ENCODE measurements around the gene ATP2B2. TPM values are rescaled to one million over a fixed set of nuclear protein-coding genes. Genes with fewer than 3 reads are reported as not detected.

The ATP2B2 gene
- total RNA-seq, 1 donor from 2014 or later = 0.06 TPM

DNA sequence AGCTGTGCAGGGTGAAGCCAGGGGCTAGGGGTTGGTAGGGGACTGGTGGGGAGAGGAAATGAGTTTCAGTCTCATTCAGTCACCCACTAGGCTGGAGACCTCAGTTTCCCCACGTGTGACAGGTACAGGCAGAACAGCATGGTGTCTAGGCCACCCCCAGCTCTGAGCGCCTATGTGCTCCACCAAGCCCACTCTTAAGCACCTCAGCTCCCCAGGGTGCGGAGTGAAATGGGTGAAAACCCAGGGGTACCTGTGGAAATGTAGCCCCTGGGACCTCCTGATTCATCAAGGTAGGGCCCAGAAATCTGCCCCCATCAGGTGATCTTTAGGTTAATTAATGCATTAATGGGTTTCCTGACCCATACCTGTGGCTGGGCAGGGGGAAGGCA, 3.7 kb downstream of the ATP2B2 start:
- intact Hi-C loops (cut with DNase I) = no loop called here
- no peak overlapping the region for H3K4me3 ChIP-seq
- H3K9me3 ChIP-seq = no peaks in the 10 kb centered on the region
- no peak for DNase-seq
- no peak overlapping the region for H3K27ac ChIP-seq
- no peaks in the 10 kb centered on the region for H3K4me1 ChIP-seq
- no peaks in the 10 kb centered on the region for H3K36me3 ChIP-seq
- TF ChIP-seq, protein P1, sequence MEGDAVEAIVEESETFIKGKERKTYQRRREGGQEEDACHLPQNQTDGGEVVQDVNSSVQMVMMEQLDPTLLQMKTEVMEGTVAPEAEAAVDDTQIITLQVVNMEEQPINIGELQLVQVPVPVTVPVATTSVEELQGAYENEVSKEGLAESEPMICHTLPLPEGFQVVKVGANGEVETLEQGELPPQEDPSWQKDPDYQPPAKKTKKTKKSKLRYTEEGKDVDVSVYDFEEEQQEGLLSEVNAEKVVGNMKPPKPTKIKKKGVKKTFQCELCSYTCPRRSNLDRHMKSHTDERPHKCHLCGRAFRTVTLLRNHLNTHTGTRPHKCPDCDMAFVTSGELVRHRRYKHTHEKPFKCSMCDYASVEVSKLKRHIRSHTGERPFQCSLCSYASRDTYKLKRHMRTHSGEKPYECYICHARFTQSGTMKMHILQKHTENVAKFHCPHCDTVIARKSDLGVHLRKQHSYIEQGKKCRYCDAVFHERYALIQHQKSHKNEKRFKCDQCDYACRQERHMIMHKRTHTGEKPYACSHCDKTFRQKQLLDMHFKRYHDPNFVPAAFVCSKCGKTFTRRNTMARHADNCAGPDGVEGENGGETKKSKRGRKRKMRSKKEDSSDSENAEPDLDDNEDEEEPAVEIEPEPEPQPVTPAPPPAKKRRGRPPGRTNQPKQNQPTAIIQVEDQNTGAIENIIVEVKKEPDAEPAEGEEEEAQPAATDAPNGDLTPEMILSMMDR (IDR thresholded peaks at IDR 0.05) = no peak
- ATAC-seq = no peak
- H3K27me3 ChIP-seq = peaks cover 30% of the 10 kb centered on the region

DNA sequence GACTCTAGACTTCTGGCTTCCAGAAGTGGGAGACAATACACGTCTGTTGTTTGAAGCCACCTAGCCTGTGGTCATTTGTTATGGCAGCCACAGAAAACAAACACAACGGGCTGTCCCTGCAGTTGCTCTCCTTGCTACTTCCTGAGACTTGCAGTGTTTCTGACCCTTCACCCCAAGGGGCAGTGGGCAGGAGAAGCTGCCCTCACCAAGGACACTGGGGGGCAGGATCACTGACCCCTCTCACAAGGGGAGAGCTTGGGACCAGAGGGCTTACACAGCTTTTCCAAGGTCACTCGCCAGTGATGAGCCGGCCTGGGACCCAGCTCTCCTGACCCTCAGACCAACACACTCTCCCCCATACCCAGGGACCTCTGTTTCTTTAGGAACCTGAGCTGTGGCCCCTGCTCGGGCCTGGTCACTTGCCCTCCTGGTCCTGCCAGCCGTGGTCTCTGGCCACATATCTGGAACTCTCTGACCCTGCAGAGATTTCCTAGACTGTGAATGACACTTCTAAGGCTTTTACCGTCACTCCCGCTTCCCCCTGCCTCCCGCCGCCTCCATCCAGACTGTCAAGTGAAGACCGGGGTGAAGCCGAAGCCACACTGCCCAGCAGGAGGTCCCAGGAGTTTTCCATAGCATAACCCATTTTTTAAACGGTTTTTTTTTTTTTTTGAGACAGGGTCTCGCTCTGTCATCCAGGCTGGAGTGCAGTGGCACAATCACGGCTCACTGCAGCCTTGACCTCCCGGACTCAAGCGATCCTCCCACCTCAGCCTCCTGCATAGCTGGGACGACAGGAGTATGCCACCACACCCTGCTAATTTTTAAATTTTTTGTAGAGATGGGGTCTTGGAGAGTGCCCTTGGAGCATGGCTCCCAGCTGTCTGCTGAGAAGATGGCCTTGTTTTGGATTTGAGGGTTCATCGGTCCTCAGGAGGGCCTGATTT, 4.4 kb downstream of the ATP2B2 start:
- intact Hi-C loops (cut with DNase I) = no loop called here
- TF ChIP-seq, protein P1 (IDR thresholded peaks at IDR 0.05) = no peak
- Histone ChIP-seq H3K9me3 (no peaks in the 10 kb centered on the region), H3K4me1 (no peaks in the 10 kb centered on the region), H3K27me3 (peaks cover 23% of the 10 kb centered on the region), H3K4me3 (no peak overlapping the region), H3K27ac (no peak overlapping the region), H3K36me3 (no peaks in the 10 kb centered on the region)
- DNase-seq (no peak), ATAC-seq (no peak)

DNA sequence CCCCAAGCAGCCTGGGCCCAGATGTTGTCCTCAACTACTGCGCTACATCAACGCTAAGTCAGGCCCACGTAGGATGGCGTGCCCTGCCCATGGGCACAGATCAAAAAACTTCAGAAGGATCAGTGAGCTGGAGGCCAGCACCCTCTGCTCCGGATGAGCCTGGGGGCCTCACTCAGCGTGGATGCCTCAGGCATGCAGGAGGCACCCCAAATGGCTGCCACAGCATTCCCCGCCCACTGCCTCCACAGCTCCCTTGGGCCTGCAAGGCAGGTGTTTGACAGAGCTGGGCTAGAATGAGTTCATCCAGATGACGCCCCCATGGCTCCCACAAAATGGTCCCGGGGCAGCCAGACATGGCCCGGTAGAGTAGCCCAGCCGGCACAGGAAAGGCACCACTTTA, 7.1 kb downstream of the ATP2B2 start:
- Histone ChIP-seq H3K4me3 (no peak overlapping the region), H3K27ac (no peak overlapping the region), H3K9me3 (no peaks in the 10 kb centered on the region), H3K4me1 (no peaks in the 10 kb centered on the region), H3K27me3 (peaks cover 7% of the 10 kb centered on the region), H3K36me3 (no peaks in the 10 kb centered on the region)
- no peak for DNase-seq
- intact Hi-C loops (cut with DNase I) = no loop called here
- TF ChIP-seq, protein P1 (IDR thresholded peaks at IDR 0.05) = no peak
- ATAC-seq = no peak

DNA sequence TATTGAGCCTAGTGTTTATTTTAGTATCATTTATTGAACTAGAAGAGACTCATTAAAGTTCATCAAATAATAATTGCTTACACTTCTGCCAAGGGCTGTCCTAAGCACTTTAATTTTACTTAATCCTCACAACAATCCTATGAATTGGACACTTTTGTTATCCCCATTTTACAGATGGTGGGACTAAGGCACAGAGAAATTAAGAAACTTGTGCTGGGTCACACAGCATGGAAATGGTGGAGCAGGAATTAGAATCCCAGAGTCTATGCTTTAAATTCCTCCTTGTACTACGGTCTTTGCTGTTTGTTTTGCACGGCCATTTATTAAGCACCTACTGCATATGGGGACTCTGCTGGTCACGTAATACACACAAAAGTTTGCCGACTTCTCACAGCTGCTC, 7.9 kb downstream of the ATP2B2 start:
- no peaks in the 10 kb centered on the region for H3K4me1 ChIP-seq
- no peak overlapping the region for H3K27ac ChIP-seq
- H3K27me3 ChIP-seq = peaks cover 3% of the 10 kb centered on the region
- intact Hi-C loops (cut with DNase I) = no loop called here
- no peaks in the 10 kb centered on the region for H3K36me3 ChIP-seq
- no peak overlapping the region for H3K4me3 ChIP-seq
- H3K9me3 ChIP-seq = no peaks in the 10 kb centered on the region
- no peak for ATAC-seq
- TF ChIP-seq, protein P1 (IDR thresholded peaks at IDR 0.05) = no peak
- DNase-seq = no peak

DNA sequence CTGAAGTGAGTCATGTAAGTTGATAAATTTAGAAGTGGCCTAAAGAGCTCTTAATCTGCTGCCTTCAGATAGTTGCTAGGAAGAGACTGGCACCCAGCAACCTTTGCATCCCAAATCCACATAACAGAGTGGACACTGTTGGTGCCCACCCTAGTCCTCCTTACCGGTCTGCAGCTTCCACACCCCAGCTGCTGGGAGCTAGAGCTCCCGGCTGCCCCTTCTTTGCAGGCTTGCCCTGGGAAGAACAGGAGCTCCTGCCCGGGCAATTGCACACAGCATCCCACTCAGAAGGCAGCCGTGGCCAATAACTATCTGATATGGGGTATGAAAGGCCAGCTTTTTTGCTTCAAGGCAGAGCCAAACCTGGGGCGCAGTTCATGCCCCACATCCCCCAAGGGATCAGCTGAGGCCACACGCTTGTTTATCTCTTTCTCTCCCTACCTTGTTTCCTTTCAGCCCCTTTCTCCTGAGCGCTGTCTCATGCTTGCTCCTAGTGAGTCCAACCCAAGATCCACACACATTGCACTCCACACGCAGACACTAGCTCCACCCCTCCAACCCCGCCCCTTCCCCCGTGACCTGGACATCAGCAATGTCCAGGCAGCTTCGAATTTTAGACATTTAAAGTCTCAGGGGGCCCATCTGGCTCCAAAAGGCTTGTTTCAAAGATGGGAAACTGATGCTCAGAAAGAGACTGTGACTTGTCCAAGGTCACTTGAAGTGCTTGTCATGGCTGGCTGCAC, 9.1 kb downstream of the ATP2B2 start:
- no peak overlapping the region for H3K4me3 ChIP-seq
- no peak overlapping the region for H3K27ac ChIP-seq
- TF ChIP-seq, protein P1 (IDR thresholded peaks at IDR 0.05) = no peak
- DNase-seq (no peak), ATAC-seq (no peak)
- no peaks in the 10 kb centered on the region for H3K4me1 ChIP-seq
- no peaks in the 10 kb centered on the region for H3K9me3 ChIP-seq
- H3K27me3 ChIP-seq = no peaks in the 10 kb centered on the region
- intact Hi-C loops (cut with DNase I) = no loop called here
- H3K36me3 ChIP-seq = no peaks in the 10 kb centered on the region

Data from upper lobe of right lung (tissue), 1 donor.